ENCODE results near the gene DPYD. TPM values are rescaled to one million over a fixed set of nuclear protein-coding genes. Genes with fewer than 3 reads are reported as not detected.

DPYD gene
- total RNA-seq, 2 donors from 2014 or later: 9.2 to 17.5 TPM

DNA sequence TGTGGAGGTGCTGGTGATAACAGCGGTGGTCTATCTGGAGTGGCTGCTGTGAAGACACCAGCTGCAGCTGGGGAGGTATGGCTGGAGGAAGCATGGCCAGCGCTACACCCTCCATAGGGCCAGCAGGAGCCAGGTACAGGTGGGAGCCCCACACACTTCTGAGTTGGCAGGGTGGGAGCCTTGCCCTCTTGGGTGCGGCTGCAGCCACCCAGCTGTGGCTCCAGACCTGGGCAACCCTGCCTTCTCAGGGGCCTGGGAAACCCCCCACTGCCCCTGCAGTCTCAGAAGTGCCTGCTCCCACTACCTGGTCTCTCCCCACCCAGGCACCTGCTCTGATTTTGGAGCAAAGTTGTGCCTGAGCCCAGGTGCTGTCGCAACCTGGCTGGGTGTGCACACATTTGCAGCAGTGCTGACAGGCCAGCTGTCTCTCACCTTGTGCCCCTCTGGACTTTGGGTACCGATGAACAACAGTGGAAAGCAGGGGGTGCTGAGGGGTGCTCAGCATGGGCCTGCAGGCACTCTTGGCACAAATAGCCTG is 76.2 kb downstream of the DPYD start:
- TF ChIP-seq, protein P1, sequence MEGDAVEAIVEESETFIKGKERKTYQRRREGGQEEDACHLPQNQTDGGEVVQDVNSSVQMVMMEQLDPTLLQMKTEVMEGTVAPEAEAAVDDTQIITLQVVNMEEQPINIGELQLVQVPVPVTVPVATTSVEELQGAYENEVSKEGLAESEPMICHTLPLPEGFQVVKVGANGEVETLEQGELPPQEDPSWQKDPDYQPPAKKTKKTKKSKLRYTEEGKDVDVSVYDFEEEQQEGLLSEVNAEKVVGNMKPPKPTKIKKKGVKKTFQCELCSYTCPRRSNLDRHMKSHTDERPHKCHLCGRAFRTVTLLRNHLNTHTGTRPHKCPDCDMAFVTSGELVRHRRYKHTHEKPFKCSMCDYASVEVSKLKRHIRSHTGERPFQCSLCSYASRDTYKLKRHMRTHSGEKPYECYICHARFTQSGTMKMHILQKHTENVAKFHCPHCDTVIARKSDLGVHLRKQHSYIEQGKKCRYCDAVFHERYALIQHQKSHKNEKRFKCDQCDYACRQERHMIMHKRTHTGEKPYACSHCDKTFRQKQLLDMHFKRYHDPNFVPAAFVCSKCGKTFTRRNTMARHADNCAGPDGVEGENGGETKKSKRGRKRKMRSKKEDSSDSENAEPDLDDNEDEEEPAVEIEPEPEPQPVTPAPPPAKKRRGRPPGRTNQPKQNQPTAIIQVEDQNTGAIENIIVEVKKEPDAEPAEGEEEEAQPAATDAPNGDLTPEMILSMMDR (conservative IDR thresholded peaks at IDR 0.05): no peak
- H3K4me3 Mint-ChIP-seq: no peak overlapping the region
- H3K4me1 Mint-ChIP-seq: no peaks in the 10 kb centered on the region
- 91 to 100% methylated on average over 1 to 5 of the region's 5 CpGs for WGBS, 2 experiments (ENCODE audit: insufficient coverage in 1 of 2, insufficient read length in 1 of 2)
- H3K27ac Mint-ChIP-seq: no peak overlapping the region
- DNase-seq: no peak
- Histone ChIP-seq H3K9ac (ENCODE audit: extremely low read depth, low read length, poor library complexity, severe bottlenecking) (no peak overlapping the region), H3K4me3 (ENCODE audit: low read length) (no peak overlapping the region), H3K9me3 (ENCODE audit: control insufficient read depth, low read length) (peaks cover 10% of the 10 kb centered on the region), H3K36me3 (ENCODE audit: control insufficient read depth, insufficient read depth, low read length) (no peaks in the 10 kb centered on the region), H3K27me3 (ENCODE audit: control insufficient read depth, insufficient read depth, low read length, poor library complexity, severe bottlenecking) (no peaks in the 10 kb centered on the region), H3K27ac (ENCODE audit: low read depth, low read length) (no peak overlapping the region), H3K4me1 (ENCODE audit: control insufficient read depth, insufficient read depth, low read length) (no peaks in the 10 kb centered on the region)
- H3K9me3 Mint-ChIP-seq: peaks cover 5% of the 10 kb centered on the region
- H3K27me3 Mint-ChIP-seq (ENCODE audit: insufficient read depth): no peaks in the 10 kb centered on the region
- H3K36me3 Mint-ChIP-seq (ENCODE audit: low read depth): no peaks in the 10 kb centered on the region

DNA sequence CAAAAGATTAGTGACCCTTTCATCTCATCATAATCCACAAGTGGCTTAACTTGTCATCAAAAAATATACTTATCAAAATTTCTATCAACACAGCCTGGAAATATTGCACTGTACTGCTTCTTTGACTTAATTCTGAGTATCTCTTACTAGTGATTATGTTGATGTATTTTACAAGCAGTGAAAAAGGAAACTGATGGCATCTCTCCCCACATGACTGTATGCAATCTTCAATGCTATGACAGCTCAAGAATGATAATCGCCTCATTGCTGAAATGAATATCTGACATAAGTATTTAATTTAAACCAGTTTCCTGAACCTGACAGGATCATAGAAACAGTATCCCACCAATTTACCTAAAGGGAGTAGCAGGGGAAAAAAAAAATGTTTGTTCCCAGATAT is 79.5 kb downstream of the DPYD start:
- no peaks in the 10 kb centered on the region for H3K36me3 Mint-ChIP-seq (ENCODE audit: low read depth)
- no peaks in the 10 kb centered on the region for H3K36me3 ChIP-seq (ENCODE audit: control insufficient read depth, insufficient read depth, low read length)
- H3K9me3 ChIP-seq (ENCODE audit: control insufficient read depth, low read length): peaks cover 10% of the 10 kb centered on the region
- no peak for DNase-seq
- H3K4me3 ChIP-seq (ENCODE audit: low read length): no peak overlapping the region
- no peak overlapping the region for H3K9ac ChIP-seq (ENCODE audit: extremely low read depth, low read length, poor library complexity, severe bottlenecking)
- H3K9me3 Mint-ChIP-seq: peaks cover 5% of the 10 kb centered on the region
- no peak overlapping the region for H3K27ac ChIP-seq (ENCODE audit: low read depth, low read length)
- TF ChIP-seq, protein P1 (conservative IDR thresholded peaks at IDR 0.05): no peak
- H3K27ac Mint-ChIP-seq: no peak overlapping the region
- H3K4me1 Mint-ChIP-seq: no peaks in the 10 kb centered on the region
- 100% methylated on average over 1 of the region's 1 CpG; no CpG with 5 or more reads in 1 of the 2 experiments for WGBS, 2 experiments (ENCODE audit: insufficient coverage in 1 of 2, insufficient read length in 1 of 2)
- no peaks in the 10 kb centered on the region for H3K27me3 Mint-ChIP-seq (ENCODE audit: insufficient read depth)
- H3K4me3 Mint-ChIP-seq: no peak overlapping the region
- no peaks in the 10 kb centered on the region for H3K4me1 ChIP-seq (ENCODE audit: control insufficient read depth, insufficient read depth, low read length)
- no peaks in the 10 kb centered on the region for H3K27me3 ChIP-seq (ENCODE audit: control insufficient read depth, insufficient read depth, low read length, poor library complexity, severe bottlenecking)

DNA sequence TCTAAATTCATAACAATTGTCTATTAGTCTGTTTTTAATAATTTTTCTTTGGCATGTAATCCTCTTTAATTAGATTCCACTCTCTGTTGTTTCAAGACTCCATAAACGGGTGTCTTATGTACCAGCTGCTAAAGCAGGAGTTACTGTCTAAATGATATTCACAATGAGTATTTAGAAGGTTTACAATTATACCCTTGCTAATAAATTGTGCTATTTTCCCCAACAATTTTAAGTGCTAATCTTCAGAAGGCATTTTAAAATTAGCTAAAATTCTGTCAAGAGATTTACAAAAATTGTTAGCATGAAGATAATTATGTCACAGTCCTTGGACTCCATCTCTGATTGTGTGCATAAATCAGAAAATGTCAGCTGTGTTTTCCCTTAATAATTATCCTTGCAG is 83.7 kb downstream of the DPYD start:
- no peak overlapping the region for H3K27ac Mint-ChIP-seq
- Histone ChIP-seq H3K27me3 (ENCODE audit: control insufficient read depth, insufficient read depth, low read length, poor library complexity, severe bottlenecking) (no peaks in the 10 kb centered on the region), H3K27ac (ENCODE audit: low read depth, low read length) (no peak overlapping the region), H3K4me3 (ENCODE audit: low read length) (no peak overlapping the region), H3K4me1 (ENCODE audit: control insufficient read depth, insufficient read depth, low read length) (no peaks in the 10 kb centered on the region), H3K9ac (ENCODE audit: extremely low read depth, low read length, poor library complexity, severe bottlenecking) (no peak overlapping the region), H3K36me3 (ENCODE audit: control insufficient read depth, insufficient read depth, low read length) (no peaks in the 10 kb centered on the region), H3K9me3 (ENCODE audit: control insufficient read depth, low read length) (no peaks in the 10 kb centered on the region)
- DNase-seq: no peak
- H3K4me3 Mint-ChIP-seq: no peak overlapping the region
- 86% methylated on average over 1 of the region's 1 CpG; no CpG with 5 or more reads in 1 of the 2 experiments for WGBS, 2 experiments (ENCODE audit: insufficient coverage in 1 of 2, insufficient read length in 1 of 2)
- H3K36me3 Mint-ChIP-seq (ENCODE audit: low read depth): no peaks in the 10 kb centered on the region
- H3K4me1 Mint-ChIP-seq: no peaks in the 10 kb centered on the region
- H3K9me3 Mint-ChIP-seq: no peaks in the 10 kb centered on the region
- TF ChIP-seq, protein P1 (conservative IDR thresholded peaks at IDR 0.05): no peak
- no peaks in the 10 kb centered on the region for H3K27me3 Mint-ChIP-seq (ENCODE audit: insufficient read depth)

Data from endodermal cell (in vitro differentiated cells).